Measurements from ENCODE around the gene DUSP12. TPM values are rescaled to one million over a fixed set of nuclear protein-coding genes. Genes with fewer than 3 reads are reported as not detected.
A peak's percentile ranks its signal among the peaks of the same experiment; 100 is the strongest.

The DUSP12 gene
- total RNA-seq, 2 experiments from 2014 or later: 20.3 to 23.0 TPM

DNA sequence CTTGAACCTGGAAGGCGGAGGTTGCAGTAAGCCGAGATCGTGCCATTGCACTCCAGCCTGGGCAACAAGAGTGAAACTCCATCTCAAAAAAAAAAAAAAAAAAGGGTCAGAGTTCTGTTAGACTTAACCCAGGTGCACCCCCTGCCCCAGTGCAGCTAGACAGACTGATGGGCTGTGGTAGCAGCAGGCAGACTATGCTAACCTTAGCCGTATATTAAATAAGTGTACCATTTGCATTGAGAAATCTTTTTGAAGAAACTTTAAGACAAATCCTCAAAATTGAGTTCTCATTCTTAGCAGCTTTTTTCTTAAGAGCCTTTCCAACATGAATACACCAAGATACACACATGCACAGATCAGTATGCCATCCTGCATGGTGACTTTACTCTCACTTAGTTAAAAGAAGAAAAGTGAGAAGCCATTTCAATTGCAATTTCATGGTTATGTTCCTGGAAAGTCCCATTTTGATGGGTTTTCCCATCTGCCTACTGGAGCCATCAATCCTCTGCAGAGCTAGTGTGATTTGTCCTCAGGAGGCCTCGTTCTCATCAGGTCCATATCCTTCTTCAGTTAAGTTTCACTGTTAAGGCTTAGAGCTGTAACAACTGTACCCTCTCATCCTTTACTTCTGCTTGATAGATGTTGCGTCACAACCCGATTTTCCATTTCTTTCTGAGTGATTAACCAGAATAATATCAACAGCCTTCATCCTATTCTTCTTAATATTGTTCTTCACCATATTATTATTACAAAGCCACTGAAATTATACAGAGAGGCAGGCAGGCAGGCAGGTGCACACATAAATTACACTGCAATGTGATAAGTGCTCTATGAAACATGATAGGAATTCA, 21.0 kb upstream of the DUSP12 start:
- Histone ChIP-seq H3K27me3 (ENCODE audit: control insufficient read depth in 1 of 2, insufficient read depth in 2 of 2, low read length in 2 of 2) (peaks cover 0 to 3% of the 10 kb centered on the region in 2 experiments), H3K36me3 (ENCODE audit: insufficient read depth, low read length) (no peaks in the 10 kb centered on the region), H3K4me3 (ENCODE audit: low read length) (no peak overlapping the region), H3K27ac (ENCODE audit: low read depth in 1 of 2, low read length in 2 of 2) (no peak overlapping the region), H3K4me1 (ENCODE audit: insufficient read depth, low read length) (peaks cover 33% of the 10 kb centered on the region), H3K9me3 (ENCODE audit: control insufficient read depth in 1 of 2, insufficient read depth in 1 of 2, low read length in 2 of 2) (no peaks in the 10 kb centered on the region)
- no peak overlapping the region for H3K27ac Mint-ChIP-seq
- DNase-seq (peak in 2 of 14 experiments; percentile 43 to 48), ATAC-seq (ENCODE audit: poor library complexity) (no peak)
- H3K27me3 Mint-ChIP-seq: peaks cover 28% of the 10 kb centered on the region
- TF ChIP-seq, protein P1, sequence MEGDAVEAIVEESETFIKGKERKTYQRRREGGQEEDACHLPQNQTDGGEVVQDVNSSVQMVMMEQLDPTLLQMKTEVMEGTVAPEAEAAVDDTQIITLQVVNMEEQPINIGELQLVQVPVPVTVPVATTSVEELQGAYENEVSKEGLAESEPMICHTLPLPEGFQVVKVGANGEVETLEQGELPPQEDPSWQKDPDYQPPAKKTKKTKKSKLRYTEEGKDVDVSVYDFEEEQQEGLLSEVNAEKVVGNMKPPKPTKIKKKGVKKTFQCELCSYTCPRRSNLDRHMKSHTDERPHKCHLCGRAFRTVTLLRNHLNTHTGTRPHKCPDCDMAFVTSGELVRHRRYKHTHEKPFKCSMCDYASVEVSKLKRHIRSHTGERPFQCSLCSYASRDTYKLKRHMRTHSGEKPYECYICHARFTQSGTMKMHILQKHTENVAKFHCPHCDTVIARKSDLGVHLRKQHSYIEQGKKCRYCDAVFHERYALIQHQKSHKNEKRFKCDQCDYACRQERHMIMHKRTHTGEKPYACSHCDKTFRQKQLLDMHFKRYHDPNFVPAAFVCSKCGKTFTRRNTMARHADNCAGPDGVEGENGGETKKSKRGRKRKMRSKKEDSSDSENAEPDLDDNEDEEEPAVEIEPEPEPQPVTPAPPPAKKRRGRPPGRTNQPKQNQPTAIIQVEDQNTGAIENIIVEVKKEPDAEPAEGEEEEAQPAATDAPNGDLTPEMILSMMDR (IDR thresholded peaks at IDR 0.05): no peak
- peaks cover 37% of the 10 kb centered on the region for H3K4me1 Mint-ChIP-seq (ENCODE audit: low read depth)
- no peaks in the 10 kb centered on the region for H3K9me3 Mint-ChIP-seq
- peak overlapping the region; percentile 28 for H3K4me3 Mint-ChIP-seq
- intact Hi-C loops (cut with DNase I, micrococcal nuclease): no loop called here
- peaks cover 3% of the 10 kb centered on the region for H3K36me3 Mint-ChIP-seq (ENCODE audit: low read depth)
- ChIA-PET CTCF (interaction anchor here (0.7 to 1.7 kb wide), 4 partner anchors 10 to 16 kb away, joined by 3 to 6 read pairs (median 3); no protein-coding TSS in a partner anchor), POLR2A (interaction anchor here (1.3 to 4.7 kb wide), 2 partner anchors 10 to 105 kb away, joined by 3 to 38 read pairs; no protein-coding TSS in a partner anchor)

DNA sequence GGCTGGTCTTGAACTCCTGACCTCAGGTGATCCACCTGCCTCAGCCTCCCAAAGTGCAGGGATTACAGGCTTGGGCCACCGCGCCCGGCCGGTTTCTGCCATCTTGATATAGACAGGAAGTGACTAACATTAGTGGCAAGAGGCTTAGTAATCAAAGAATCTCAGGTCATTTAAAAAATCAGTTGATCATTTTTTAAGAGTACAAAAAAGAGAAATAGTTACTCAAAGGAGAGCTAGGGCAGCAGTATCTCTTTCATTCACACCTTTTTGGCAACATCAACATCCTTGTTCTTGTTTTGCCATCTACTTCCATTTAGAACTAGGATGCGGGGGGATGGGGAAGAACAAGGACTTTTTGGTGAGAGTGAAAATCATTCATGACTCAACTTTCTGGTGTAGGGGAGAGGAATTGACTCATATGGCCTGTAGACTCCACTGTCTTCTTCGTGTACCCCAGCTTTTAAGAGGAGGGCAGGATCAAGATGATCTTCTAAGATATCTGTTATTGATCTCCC, 19.5 kb upstream of the DUSP12 start:
- CTCF ChIA-PET: interaction anchor here (0.6 to 1.7 kb wide), 5 partner anchors 8 to 83 kb away, joined by 3 to 6 read pairs (median 4); no protein-coding TSS in a partner anchor
- no peak for ATAC-seq (ENCODE audit: poor library complexity)

DNA sequence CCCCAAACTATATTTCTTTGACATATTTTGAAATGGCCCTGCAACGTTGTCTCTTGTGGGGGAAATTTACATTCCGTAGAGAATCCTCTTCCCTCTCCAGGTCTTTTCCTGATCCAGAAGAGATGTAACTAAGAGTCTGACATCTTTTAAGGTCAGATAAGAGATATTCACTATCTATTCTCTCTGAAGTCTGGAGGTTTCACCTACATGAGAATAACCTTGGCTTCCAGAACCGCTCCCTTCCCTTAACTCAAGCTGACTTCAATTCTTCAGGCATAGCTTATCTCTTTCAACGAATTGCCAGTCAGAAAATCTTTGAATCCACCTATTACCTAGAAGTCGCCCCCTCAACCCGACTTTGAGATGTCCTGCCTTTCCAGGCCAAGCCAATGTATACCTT, 18.3 kb upstream of the DUSP12 start:
- Mint-ChIP-seq H3K4me1 (ENCODE audit: low read depth) (peaks cover 30% of the 10 kb centered on the region), H3K27ac (no peak overlapping the region), H3K27me3 (peaks cover 29% of the 10 kb centered on the region), H3K9me3 (no peaks in the 10 kb centered on the region), H3K36me3 (ENCODE audit: low read depth) (peaks cover 3% of the 10 kb centered on the region), H3K4me3 (no peak overlapping the region)
- TF ChIP-seq, protein P1 (IDR thresholded peaks at IDR 0.05): no peak
- no peaks in the 10 kb centered on the region for H3K27me3 ChIP-seq (ENCODE audit: control insufficient read depth in 1 of 2, insufficient read depth in 2 of 2, low read length in 2 of 2)
- no peaks in the 10 kb centered on the region for H3K36me3 ChIP-seq (ENCODE audit: insufficient read depth, low read length)
- H3K4me3 ChIP-seq (ENCODE audit: low read length): no peak overlapping the region
- CTCF ChIA-PET: no interaction called here
- ATAC-seq (ENCODE audit: poor library complexity) (no peak), DNase-seq (no peak)
- POLR2A ChIA-PET: no interaction called here
- no peak overlapping the region for H3K27ac ChIP-seq (ENCODE audit: low read depth in 1 of 2, low read length in 2 of 2)
- H3K9me3 ChIP-seq (ENCODE audit: control insufficient read depth in 1 of 2, insufficient read depth in 1 of 2, low read length in 2 of 2): no peaks in the 10 kb centered on the region
- peaks cover 25% of the 10 kb centered on the region for H3K4me1 ChIP-seq (ENCODE audit: insufficient read depth, low read length)
- intact Hi-C loops (cut with DNase I, micrococcal nuclease): no loop called here

More for the DNA sequence above, 19.5 kb upstream of the DUSP12 start:
- Mint-ChIP-seq H3K36me3 (ENCODE audit: low read depth) (peaks cover 3% of the 10 kb centered on the region), H3K27me3 (peaks cover 21% of the 10 kb centered on the region), H3K9me3 (no peaks in the 10 kb centered on the region), H3K4me1 (ENCODE audit: low read depth) (peaks cover 37% of the 10 kb centered on the region), H3K4me3 (no peak overlapping the region), H3K27ac (no peak overlapping the region)
- peaks cover 0 to 3% of the 10 kb centered on the region in 2 experiments for H3K27me3 ChIP-seq (ENCODE audit: control insufficient read depth in 1 of 2, insufficient read depth in 2 of 2, low read length in 2 of 2)
- no peak overlapping the region for H3K27ac ChIP-seq (ENCODE audit: low read depth in 1 of 2, low read length in 2 of 2)
- peaks cover 33% of the 10 kb centered on the region for H3K4me1 ChIP-seq (ENCODE audit: insufficient read depth, low read length)
- H3K36me3 ChIP-seq (ENCODE audit: insufficient read depth, low read length): no peaks in the 10 kb centered on the region
- H3K9me3 ChIP-seq (ENCODE audit: control insufficient read depth in 1 of 2, insufficient read depth in 1 of 2, low read length in 2 of 2): no peaks in the 10 kb centered on the region
- DNase-seq: peak in 4 of 14 experiments; percentile 44 to 56 (median 48)
- no peak overlapping the region for H3K4me3 ChIP-seq (ENCODE audit: low read length)
- intact Hi-C loops (cut with DNase I, micrococcal nuclease): no loop called here
- POLR2A ChIA-PET: interaction anchor here (1.0 to 1.3 kb wide), 2 partner anchors 19 to 107 kb away, joined by 3 to 4 read pairs; partner anchors contain the start of gene DUSP12
- TF ChIP-seq, protein P1 (IDR thresholded peaks at IDR 0.05): no peak

All from CD4-positive, alpha-beta T cell (primary cell).